Sigmoid colon (tissue), 7 donors: Measurements from ENCODE around the gene ATF7. TPM values are rescaled to one million over a fixed set of nuclear protein-coding genes. Genes with fewer than 3 reads are reported as not detected.

Experiments used
- DNase-seq: peaks from one replicate; pipeline ENCODE4 v3.0.0-alpha.2; 2019
- H3K27ac ChIP-seq, 4 donors: fragments of 200-600 bp; sonication (generic); one replicate each; pipeline ENCODE4 v1.5.1; 2016 to 2019; ENCODE audit warnings: mild to moderate bottlenecking in 1 of 4
- H3K27me3 ChIP-seq, 3 donors: fragments of 200-600 bp; sonication (generic); one replicate each; pipeline ENCODE4 v1.5.1; 2019; ENCODE audit warnings: mild to moderate bottlenecking in 1 of 3
- H3K36me3 ChIP-seq, 4 donors: fragments of 200-600 bp; sonication (generic); one replicate each; pipeline ENCODE4 v1.5.1; 2016 to 2019
- H3K4me1 ChIP-seq, 4 donors: fragments of 200-600 bp; sonication (generic); one replicate each; pipeline ENCODE4 v1.5.1; 2017 to 2019
- H3K4me3 ChIP-seq, 4 donors: fragments of 200-600 bp; sonication (generic); one replicate each; pipeline ENCODE4 v1.5.1; 2017 to 2019; ENCODE audit warnings: mild to moderate bottlenecking in 2 of 4, moderate library complexity in 1 of 4
- H3K9me3 ChIP-seq, 4 donors: fragments of 200-600 bp in 3 of 4; sonication (generic) in 3 of 4; one replicate each; pipeline versions ENCODE4 v1.5.1 to v1.6.1; 2013 to 2019
- CTCF ChIP-seq, 4 experiments: fragments of 450-650 bp in 3 of 4; fragments of 200-600 bp in 1 of 4; IDR thresholded peaks; one replicate each; pipeline ENCODE4 v1.5.1; 2016 to 2019; ENCODE audit warnings: antibody characterized with exemption in 4 of 4, mild to moderate bottlenecking in 3 of 4, moderate library complexity in 2 of 4
- EP300 ChIP-seq, 4 donors: sonication (generic); formaldehyde crosslinking; IDR thresholded peaks; one replicate each; pipeline ENCODE4 v1.6.1; 2017; ENCODE audit warnings: antibody characterized with exemption in 4 of 4
- POLR2A ChIP-seq, 2 donors: fragments of 450-650 bp; IDR thresholded peaks; one replicate each; pipeline ENCODE4 v1.6.1; 2016; ENCODE audit warnings: antibody characterized with exemption in 2 of 2, mild to moderate bottlenecking in 2 of 2, moderate library complexity in 2 of 2
- POLR2AphosphoS5 ChIP-seq, 4 donors: sonication (generic); formaldehyde crosslinking; IDR thresholded peaks; one replicate each; pipeline ENCODE4 v1.6.1; 2017; ENCODE audit warnings: antibody characterized with exemption in 4 of 4
- WGBS, 2 donors: extraction: QIAGEN DNeasy Blood & Tissue Kit; methylation state at CpG; one replicate each; pipeline ENCODE4 v1.1.7; 2013; 5-methylcytosine and 5-hydroxymethylcytosine counted together
- intact Hi-C: fragments of 100-400 bp; cut with DNase I; formaldehyde crosslinking; loops from one replicate; pipeline ENCODE4 v1.15.1; 2023
- polyA plus RNA-seq, 3 donors: library from polyadenylated mRNA; stranded (reverse); fragments of 200-250 nt; gene quantifications; one replicate each; pipeline ENCODE4 v1.2.3, GENCODE V29; 2013
- total RNA-seq, 4 donors: library from RNA; depleted of rRNA; stranded (reverse); fragments of >200 nt; gene quantifications; one replicate each; pipeline ENCODE4 v1.1.0, GENCODE V29; 2016
- donor health status: healthy with polysubstance abuse.
- donor health status: Bipolar disorder and iron deficiency.
- donor health status: healthy.

Gene ATF7
- total and polyA plus RNA-seq, 7 donors = 20.2 to 36.0 (median 22.0) TPM

- H3K27me3 ChIP-seq = no peaks in the 10 kb centered on the region
- intact Hi-C loops = no loop called here
- 92 to 93% methylated on average over 9 of the region's 9 CpGs for WGBS, 2 donors
- H3K4me1 ChIP-seq = peaks cover 0 to 16% (median 11%) of the 10 kb centered on the region in 4 donors
- peaks cover 4 to 64% (median 23%) of the 10 kb centered on the region in 4 donors for H3K36me3 ChIP-seq
- DNase-seq = peak; percentile 62
- peak within 1 kb of the TSS in 1 of 4 donors; percentile 41 for H3K27ac ChIP-seq
- no peak within 1 kb of the TSS for H3K4me3 ChIP-seq
- TF ChIP-seq POLR2AphosphoS5 (IDR thresholded peaks at IDR 0.05) = no peak
- no peak for TF ChIP-seq EP300 (IDR thresholded peaks at IDR 0.05)
- no peak for TF ChIP-seq POLR2A (IDR thresholded peaks at IDR 0.05)
- TF ChIP-seq CTCF (IDR thresholded peaks at IDR 0.05) = no peak
- no peaks in the 10 kb centered on the region for H3K9me3 ChIP-seq
These were observed 119.1 kb downstream of the ATF7 start, which contains the start of gene NPFF for GRCh38 chr12:53506881-53507602. Gene NPFF, minus strand, starts transcription at chr12:53507484. Its CDS starts 10 bp downstream, at chr12:53507474.

- intact Hi-C loops = no loop called here
- 60 to 62% methylated on average over 2 of the region's 2 CpGs for WGBS, 2 donors
- H3K36me3 ChIP-seq = peaks cover 1 to 58% (median 20%) of the 10 kb centered on the region in 4 donors
- no peak for TF ChIP-seq EP300 (IDR thresholded peaks at IDR 0.05)
- TF ChIP-seq POLR2AphosphoS5 (IDR thresholded peaks at IDR 0.05) = no peak
- no peak for TF ChIP-seq CTCF (IDR thresholded peaks at IDR 0.05)
- no peak for TF ChIP-seq POLR2A (IDR thresholded peaks at IDR 0.05)
- peak overlapping the region in 1 of 4 donors; percentile 53 for H3K27ac ChIP-seq
- no peaks in the 10 kb centered on the region for H3K9me3 ChIP-seq
- no peak overlapping the region for H3K4me3 ChIP-seq
- H3K4me1 ChIP-seq = peaks cover 0 to 22% (median 17%) of the 10 kb centered on the region in 4 donors
- DNase-seq = no peak
- no peaks in the 10 kb centered on the region for H3K27me3 ChIP-seq
These were observed 119.8 kb downstream of the ATF7 start for GRCh38 chr12:53506450-53506785.

- Histone ChIP-seq H3K36me3 (peaks cover 0 to 52% (median 20%) of the 10 kb centered on the region in 4 donors), H3K9me3 (no peaks in the 10 kb centered on the region), H3K27ac (peak overlapping the region in 2 of 4 donors; percentile 46 to 53), H3K4me3 (no peak overlapping the region), H3K27me3 (no peaks in the 10 kb centered on the region), H3K4me1 (peaks cover 0 to 22% (median 18%) of the 10 kb centered on the region in 4 donors)
- peak; percentile 67 for DNase-seq
- TF ChIP-seq CTCF (IDR thresholded peaks at IDR 0.05) (no peak), EP300 (IDR thresholded peaks at IDR 0.05) (no peak), POLR2A (IDR thresholded peaks at IDR 0.05) (no peak), POLR2AphosphoS5 (IDR thresholded peaks at IDR 0.05) (no peak)
- intact Hi-C loops = no loop called here
- WGBS, 2 donors = 83 to 85% methylated on average over 19 of the region's 19 CpGs
These were observed 120.4 kb downstream of the ATF7 start for GRCh38 chr12:53505555-53506449.

GRCh38 chr12:53505086-53505485, 121.1 kb downstream of the ATF7 start:
- Histone ChIP-seq H3K4me3 (no peak overlapping the region), H3K36me3 (peaks cover 0 to 45% (median 17%) of the 10 kb centered on the region in 4 donors), H3K27ac (peak overlapping the region in 2 of 4 donors; percentile 46 to 53), H3K9me3 (no peaks in the 10 kb centered on the region), H3K27me3 (no peaks in the 10 kb centered on the region), H3K4me1 (peaks cover 0 to 26% (median 19%) of the 10 kb centered on the region in 4 donors)
- TF ChIP-seq POLR2AphosphoS5 (IDR thresholded peaks at IDR 0.05) (peak in 1 of 4 donors; percentile 28), EP300 (IDR thresholded peaks at IDR 0.05) (no peak)
- no peak for DNase-seq
- intact Hi-C loops = no loop called here
- WGBS, 2 donors = 88 to 92% methylated on average over 10 of the region's 10 CpGs
